Measurements from ENCODE around the gene DAPK2.
"Not testable (repeated sequence)": the region's sequence is repeated elsewhere in the genome, so short reads cannot be mapped to it uniquely, and the experiment has no call there.

DAPK2 gene

GRCh38 chr15:63901912-63902670 is 144.2 kb downstream of the DAPK2 start:
- in situ Hi-C loops (cut with MboI; ENCODE audit: low sequenced_read_pairs): no loop called here

GRCh38 chr15:63900306-63900705 is 146.0 kb downstream of the DAPK2 start:
- in situ Hi-C loops (cut with MboI; ENCODE audit: low sequenced_read_pairs): no loop called here

GRCh38 chr15:63899606-63900005 is 146.7 kb downstream of the DAPK2 start:
- in situ Hi-C loops (cut with MboI; ENCODE audit: low sequenced_read_pairs): not testable (repeated sequence)

DNA sequence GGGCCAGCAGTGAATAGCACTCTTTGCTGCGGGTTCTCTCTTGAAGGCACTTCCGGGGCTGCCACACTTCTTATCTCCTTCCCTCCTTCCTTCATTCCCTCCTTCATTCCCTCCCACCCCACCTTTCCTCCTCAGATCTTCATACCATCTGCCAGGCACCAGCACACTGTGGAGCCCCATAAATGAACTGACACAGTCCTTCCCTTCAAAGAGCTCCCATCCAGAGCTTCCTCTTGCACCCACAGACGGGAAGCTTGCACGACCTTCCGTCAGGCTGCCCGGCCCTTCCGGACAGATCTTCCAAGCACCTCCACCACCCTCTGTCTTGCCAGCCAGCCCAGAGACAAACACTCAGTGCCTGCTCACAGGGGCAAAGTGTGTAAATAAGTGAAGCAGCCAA is 147.1 kb downstream of the DAPK2 start:
- in situ Hi-C loops (cut with MboI; ENCODE audit: low sequenced_read_pairs): no loop called here

GRCh38 chr15:63896336-63897115 is 149.8 kb downstream of the DAPK2 start:
- in situ Hi-C loops (cut with MboI; ENCODE audit: low sequenced_read_pairs): no loop called here

GRCh38 chr15:63895787-63896218 is 150.5 kb downstream of the DAPK2 start:
- in situ Hi-C loops (cut with MboI; ENCODE audit: low sequenced_read_pairs): no loop called here

DNA sequence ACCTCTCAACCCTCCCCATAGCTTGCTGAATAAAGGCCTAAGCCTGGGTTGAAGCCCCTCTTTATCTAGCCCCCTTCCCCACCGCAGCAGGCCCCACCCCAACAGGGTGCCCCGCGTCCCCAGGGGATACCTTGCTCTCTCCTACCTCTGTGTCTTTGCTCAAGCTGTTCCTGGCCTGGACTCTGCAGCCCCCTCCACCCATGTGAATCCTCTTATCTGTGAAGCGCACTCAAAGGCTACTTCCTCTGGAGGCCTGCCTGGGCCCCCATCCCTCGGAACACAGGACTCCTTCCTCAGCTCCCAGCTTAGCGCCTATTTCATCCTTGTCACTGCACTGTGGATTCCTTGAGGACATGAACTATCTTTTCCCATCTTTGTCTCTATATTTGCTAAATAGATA is 151.1 kb downstream of the DAPK2 start:
- in situ Hi-C loops (cut with MboI; ENCODE audit: low sequenced_read_pairs): no loop called here

DNA sequence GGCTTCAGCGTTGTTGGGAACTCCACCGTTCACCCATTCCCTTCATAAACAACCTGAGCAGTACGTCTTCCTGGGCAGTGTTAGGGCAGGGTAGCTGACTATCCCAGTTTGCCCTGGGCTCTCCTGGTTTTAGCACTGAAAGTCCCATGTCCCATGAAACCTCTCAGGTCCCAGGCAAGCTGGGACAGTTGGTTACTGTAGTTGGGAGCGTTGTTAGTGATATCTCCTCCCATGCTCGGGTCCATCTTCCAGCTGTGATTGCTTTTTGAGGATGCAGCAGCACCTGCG is 151.7 kb downstream of the DAPK2 start:
- in situ Hi-C loops (cut with MboI; ENCODE audit: low sequenced_read_pairs): no loop called here

DNA sequence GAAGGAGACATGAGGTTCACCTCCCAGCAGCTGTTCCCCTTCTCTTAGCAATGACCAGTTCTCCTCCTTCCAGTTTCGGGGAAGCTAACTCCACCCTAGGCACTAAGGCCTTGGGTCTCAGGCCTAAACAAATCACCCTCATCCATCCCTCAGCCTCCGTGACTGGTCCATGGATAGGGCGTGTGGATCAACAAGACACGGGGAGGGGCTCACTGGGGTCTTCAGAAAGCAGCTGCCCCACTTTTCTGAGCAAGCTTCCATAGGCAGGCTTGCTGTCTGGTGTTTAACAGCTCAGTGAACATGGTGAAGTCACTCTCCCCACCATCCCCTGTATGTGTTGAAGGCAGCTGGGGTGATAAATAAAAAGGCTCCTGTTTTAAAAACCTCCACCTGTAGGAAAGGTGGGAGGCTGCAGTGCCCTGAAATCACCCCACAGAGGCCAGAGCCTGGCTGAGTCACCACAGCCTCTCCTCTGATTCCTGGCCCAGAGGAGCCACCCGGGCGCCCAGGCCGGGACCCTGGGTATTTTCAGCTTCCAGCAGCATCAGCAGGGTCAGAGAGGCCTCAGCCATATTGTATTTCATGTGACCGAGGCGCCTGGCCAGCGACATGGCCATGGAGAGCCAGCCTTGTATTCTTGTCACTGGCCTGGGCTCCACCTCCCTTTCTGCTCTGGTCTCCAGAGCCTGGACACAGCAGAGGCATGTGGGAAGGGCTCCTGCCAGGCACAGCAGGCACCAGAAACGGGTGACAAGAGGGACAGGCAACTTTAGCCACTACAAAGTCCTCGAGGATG is 152.2 kb downstream of the DAPK2 start:
- in situ Hi-C loops (cut with MboI; ENCODE audit: low sequenced_read_pairs): no loop called here

- in situ Hi-C loops (cut with MboI; ENCODE audit: low sequenced_read_pairs): no loop called here
Measured at GRCh38 chr15:63892794-63893441, 153.4 kb downstream of the DAPK2 start.

DNA sequence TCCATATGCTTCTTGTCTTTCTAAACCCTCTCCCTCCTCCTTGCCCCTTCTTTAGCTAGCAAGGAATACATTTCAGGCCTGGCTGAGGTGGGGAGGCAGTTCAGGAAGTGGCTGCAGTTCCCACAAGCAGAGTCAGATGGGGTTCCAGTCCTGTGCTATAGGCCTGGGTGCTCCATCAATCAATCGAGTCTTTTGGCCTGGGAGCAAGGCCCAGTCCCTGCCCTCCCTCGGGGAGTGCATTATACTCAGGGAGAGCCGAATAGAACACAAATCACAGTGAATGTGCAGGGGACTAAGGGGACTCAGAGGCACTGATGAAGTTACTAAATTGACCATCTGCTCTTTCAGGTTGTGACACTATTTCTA is 154.5 kb downstream of the DAPK2 start:
- in situ Hi-C loops (cut with MboI; ENCODE audit: low sequenced_read_pairs): no loop called here

GRCh38 chr15:63891079-63891767 is 155.1 kb downstream of the DAPK2 start:
- in situ Hi-C loops (cut with MboI; ENCODE audit: low sequenced_read_pairs): no loop called here

GRCh38 chr15:63890617-63891016 is 155.7 kb downstream of the DAPK2 start:
- in situ Hi-C loops (cut with MboI; ENCODE audit: low sequenced_read_pairs): no loop called here

DNA sequence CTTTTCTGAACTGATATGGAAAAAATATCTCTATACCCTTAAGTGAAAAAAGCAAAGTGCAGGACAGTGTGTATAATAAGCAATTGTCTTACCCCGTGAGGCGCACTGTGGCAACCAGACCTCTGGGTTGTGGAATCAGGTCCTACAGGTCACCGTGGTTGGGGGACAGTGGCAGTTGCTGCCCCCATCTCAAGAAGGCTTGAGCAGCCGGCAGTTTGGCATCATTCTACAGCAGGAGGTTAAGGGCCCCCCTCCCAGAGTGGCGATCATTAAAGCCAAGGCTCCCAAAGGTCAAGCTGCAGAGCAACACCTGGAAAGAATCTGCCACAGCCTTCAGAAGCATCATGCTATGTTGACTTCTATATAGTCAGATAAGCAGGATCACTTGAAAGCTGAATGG is 156.5 kb downstream of the DAPK2 start:
- in situ Hi-C loops (cut with MboI; ENCODE audit: low sequenced_read_pairs): no loop called here

DNA sequence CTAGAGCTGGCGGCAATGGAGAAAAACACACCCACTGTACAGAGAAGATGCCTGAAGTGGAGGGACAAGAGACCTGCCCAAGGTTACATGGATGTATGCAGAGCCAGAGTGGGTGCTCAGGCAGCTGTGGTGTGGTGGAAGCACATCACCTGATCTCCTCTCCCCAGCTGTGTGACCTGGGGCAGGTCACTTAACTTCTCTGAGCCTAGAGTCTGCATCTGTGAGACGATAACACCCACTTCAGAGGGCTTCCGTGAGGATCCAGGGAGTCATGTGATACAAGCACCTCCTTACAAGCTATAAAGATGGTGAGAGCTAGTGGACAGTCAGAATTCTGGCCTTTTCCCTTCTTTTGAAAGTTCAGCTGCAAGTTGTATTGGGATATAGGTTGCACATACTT is 157.5 kb downstream of the DAPK2 start:
- in situ Hi-C loops (cut with MboI; ENCODE audit: low sequenced_read_pairs): no loop called here

GRCh38 chr15:63888146-63888545 is 158.1 kb downstream of the DAPK2 start:
- in situ Hi-C loops (cut with MboI; ENCODE audit: low sequenced_read_pairs): no loop called here

DNA sequence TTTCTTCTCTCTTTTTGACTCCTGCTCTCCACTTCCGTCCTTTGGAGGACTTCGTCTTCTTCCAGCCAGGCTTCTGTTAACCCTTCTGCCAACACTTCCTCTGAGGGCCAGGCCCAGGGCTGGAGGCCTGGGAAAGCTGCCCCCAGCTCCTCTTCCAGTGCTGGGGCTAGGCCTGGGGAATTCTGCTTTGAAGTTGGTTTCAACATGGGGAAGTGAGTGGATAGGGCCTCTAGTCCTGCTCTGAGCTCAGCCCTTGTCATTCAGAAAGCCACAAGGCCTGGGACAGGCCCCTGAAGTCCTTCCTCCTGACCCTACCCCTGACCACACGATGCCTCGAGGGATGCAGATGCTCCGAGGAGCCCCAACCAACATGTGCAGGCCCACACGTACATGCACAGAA is 158.7 kb downstream of the DAPK2 start:
- in situ Hi-C loops (cut with MboI; ENCODE audit: low sequenced_read_pairs): no loop called here

- in situ Hi-C loops (cut with MboI; ENCODE audit: low sequenced_read_pairs): no loop called here
Measured at GRCh38 chr15:63884953-63885352, 161.3 kb downstream of the DAPK2 start.

GRCh38 chr15:63881431-63881830 is 164.9 kb downstream of the DAPK2 start:
- in situ Hi-C loops (cut with MboI; ENCODE audit: low sequenced_read_pairs): no loop called here

DNA sequence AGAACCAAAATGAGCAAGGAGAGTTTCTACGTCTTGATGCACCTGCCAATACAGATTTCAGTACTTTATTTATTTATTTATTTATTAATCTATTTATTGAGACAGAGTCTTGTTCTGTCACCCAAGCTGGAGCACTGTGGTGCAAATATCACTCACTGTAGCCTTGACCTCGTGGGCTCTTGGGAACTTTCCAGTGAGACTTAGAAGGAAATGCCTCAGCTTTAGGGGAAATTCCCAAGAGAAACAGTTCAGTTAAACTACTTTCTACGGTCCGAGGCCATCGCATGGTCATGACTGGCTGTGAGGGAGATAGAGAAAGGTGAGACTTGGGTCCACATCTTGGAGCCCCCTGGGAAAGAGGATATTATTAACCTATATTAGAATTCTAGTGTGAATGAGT is 165.5 kb downstream of the DAPK2 start:
- in situ Hi-C loops (cut with MboI; ENCODE audit: low sequenced_read_pairs): no loop called here

DNA sequence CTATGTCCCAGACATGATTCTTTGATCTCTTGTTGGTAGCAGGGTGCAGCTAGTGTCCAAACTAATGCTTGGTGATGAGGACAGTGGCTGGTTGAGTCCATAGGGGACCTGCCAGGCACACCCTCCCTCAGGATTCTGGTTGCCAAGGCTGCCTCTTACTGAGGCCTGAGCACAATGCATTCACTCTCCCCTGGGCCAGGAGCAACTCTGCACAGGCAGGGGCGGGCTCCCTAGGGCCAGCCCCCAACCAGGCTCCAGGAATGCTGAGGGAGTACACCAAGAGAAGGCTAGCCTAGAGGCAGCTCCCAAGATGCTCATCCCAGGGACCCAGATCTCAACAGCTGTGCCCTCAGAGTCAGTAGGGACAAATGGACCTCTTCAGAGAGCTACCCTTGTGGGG is 166.3 kb downstream of the DAPK2 start:
- in situ Hi-C loops (cut with MboI; ENCODE audit: low sequenced_read_pairs): no loop called here

Data from HL-60/S4 (cell line).